ENCODE results near the gene MANF.

The MANF gene

GRCh38 chr3:51390246-51391074 is 5.4 kb downstream of the MANF start:
- no peak for DNase-seq (ENCODE audit: low spot score)

GRCh38 chr3:51391075-51391565 is 6.0 kb downstream of the MANF start, which contains the start of gene RBM15B:
Gene RBM15B, plus strand, starts transcription at chr3:51391285. Its CDS starts 115 bp downstream, at chr3:51391400.
- DNase-seq (ENCODE audit: low spot score): peak; percentile 98

GRCh38 chr3:51391566-51392354 is 6.7 kb downstream of the MANF start:
- DNase-seq (ENCODE audit: low spot score): no peak

GRCh38 chr3:51392355-51393133 is 7.5 kb downstream of the MANF start:
- DNase-seq (ENCODE audit: low spot score): no peak

GRCh38 chr3:51393134-51393495 is 8.0 kb downstream of the MANF start:
- DNase-seq (ENCODE audit: low spot score): no peak

- no peak for DNase-seq (ENCODE audit: low spot score)
These were observed 8.5 kb downstream of the MANF start for GRCh38 chr3:51393564-51393963.

- no peak for DNase-seq (ENCODE audit: low spot score)
These were observed 9.4 kb downstream of the MANF start for GRCh38 chr3:51394541-51394940.

- no peak for DNase-seq (ENCODE audit: low spot score)
These were observed 10.6 kb downstream of the MANF start for GRCh38 chr3:51395493-51396213.

- DNase-seq (ENCODE audit: low spot score): no peak
These were observed 11.3 kb downstream of the MANF start for GRCh38 chr3:51396401-51396800.

GRCh38 chr3:51397392-51397791 is 12.3 kb downstream of the MANF start:
- no peak for DNase-seq (ENCODE audit: low spot score)

GRCh38 chr3:51398595-51399310 is 13.7 kb downstream of the MANF start:
- DNase-seq (ENCODE audit: low spot score): no peak

GRCh38 chr3:51400166-51400565 is 15.1 kb downstream of the MANF start:
- no peak for DNase-seq (ENCODE audit: low spot score)

GRCh38 chr3:51401735-51402134 is 16.6 kb downstream of the MANF start:
- DNase-seq (ENCODE audit: low spot score): no peak

GRCh38 chr3:51403675-51404074 is 18.6 kb downstream of the MANF start:
- no peak for DNase-seq (ENCODE audit: low spot score)

- no peak for DNase-seq (ENCODE audit: low spot score)
These were observed 22.9 kb downstream of the MANF start for GRCh38 chr3:51408021-51408420.

- DNase-seq (ENCODE audit: low spot score): no peak
These were observed 23.7 kb downstream of the MANF start for GRCh38 chr3:51408813-51409212.

- DNase-seq (ENCODE audit: low spot score): no peak
These were observed 37.1 kb downstream of the MANF start for GRCh38 chr3:51422211-51422610.

- no peak for DNase-seq (ENCODE audit: low spot score)
These were observed 41.8 kb downstream of the MANF start for GRCh38 chr3:51426921-51427320.

- DNase-seq (ENCODE audit: low spot score): no peak
These were observed 44.0 kb downstream of the MANF start for GRCh38 chr3:51429138-51429537.

- DNase-seq (ENCODE audit: low spot score): no peak
These were observed 49.0 kb downstream of the MANF start for GRCh38 chr3:51434110-51434509.

GRCh38 chr3:51434746-51435327 is 49.7 kb downstream of the MANF start:
- peak; percentile 56 for DNase-seq (ENCODE audit: low spot score)
